HFF-Myc (cell line): ENCODE data around the gene VN1R5.
"Not testable (repeated sequence)": the region's sequence is repeated elsewhere in the genome, so short reads cannot be mapped to it uniquely, and the experiment has no call there.

ENCODE experiments used
- DNase-seq: peaks from one replicate; pipeline ENCODE4 v3.0.0-alpha.2; 2011; ENCODE audit warnings: low read depth; ENCODE audit errors: extremely low read depth
- H3K4me3 ChIP-seq: replicated peaks from 2 replicates; pipeline ENCODE4 v1.5.1; 2011; ENCODE audit warnings: low read depth, mild to moderate bottlenecking, control low read depth, low read length
- CTCF ChIP-seq: IDR thresholded peaks from 2 replicates; pipeline ENCODE4 v1.5.1; 2012; ENCODE audit warnings: mild to moderate bottlenecking, low read depth, low read length, control low read depth; ENCODE audit errors: missing control alignments

The VN1R5 gene

DNA sequence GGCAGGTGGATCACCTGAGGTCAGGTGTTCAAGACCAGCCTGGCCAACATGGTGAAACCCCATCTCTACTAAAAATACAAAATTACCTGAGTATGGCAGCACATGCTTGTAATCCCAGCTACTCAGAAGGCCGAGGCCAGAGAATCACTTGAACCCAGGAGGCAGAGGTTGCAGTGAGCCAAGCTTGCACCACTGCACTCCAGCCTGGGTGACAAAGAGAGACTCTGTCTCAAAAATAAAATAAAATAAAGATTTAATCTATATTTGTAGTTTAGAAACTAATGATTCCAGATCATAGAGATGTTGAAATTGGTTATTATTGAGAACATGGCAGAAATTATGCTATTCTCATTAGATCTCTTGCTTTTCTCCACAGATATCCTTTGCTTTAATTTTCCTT, at the start of gene VN1R5:
TSS of gene VN1R5 (plus strand) at position 301 of the 400 bp plus-strand sequence.
- not testable (repeated sequence) for H3K4me3 ChIP-seq, DNase-seq

- H3K4me3 ChIP-seq: peak overlapping the region; percentile 86
- TF ChIP-seq CTCF: no peak
- peak; percentile 3 for DNase-seq
Measured at GRCh38 chr1:247209396-247209795, 46.5 kb upstream of the VN1R5 start.

GRCh38 chr1:247210062-247210375, 45.9 kb upstream of the VN1R5 start:
- TF ChIP-seq CTCF: no peak
- no peak for DNase-seq
- H3K4me3 ChIP-seq: peak overlapping the region; percentile 86

DNA sequence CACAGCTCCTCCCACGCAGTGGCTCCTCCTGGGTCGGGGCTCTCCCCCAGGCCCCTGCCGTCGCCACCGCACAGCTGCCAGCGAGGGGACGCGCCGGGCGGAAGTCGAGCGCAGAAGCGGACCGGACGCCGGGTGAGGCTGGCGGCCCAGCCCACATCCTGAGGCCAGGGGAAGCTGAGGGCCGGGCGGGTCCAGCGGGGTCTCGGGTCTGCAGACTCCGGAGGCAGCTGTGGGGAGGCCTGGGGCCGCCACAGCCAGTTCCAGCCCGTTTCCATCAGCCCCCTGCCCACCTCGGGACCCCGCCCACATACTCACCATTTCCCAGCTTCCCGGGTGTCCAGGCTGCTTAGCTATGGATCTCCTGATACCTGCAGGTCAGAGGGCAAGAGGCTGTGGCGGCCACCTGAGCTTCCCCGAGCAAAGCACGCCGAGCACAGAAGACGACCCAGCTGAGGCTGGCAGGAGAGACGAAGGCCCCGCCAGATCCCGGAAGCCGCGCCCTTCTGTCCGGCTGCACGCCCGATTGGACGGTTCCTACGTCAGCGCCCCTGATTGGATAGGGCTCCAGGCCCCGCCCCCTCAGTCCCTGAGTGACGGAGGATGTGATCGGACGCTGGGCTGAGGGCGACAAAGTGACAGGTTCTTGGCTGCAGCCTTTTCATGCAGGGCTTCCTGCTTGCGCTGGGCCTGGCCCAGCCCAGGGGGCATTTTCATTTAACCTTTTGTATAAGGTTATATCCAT, 45.3 kb upstream of the VN1R5 start:
- no peak for TF ChIP-seq CTCF
- DNase-seq: peak; percentile 65
- H3K4me3 ChIP-seq: peak overlapping the region; percentile 86

GRCh38 chr1:247211339-247211738, 44.5 kb upstream of the VN1R5 start:
- no peak overlapping the region for H3K4me3 ChIP-seq
- DNase-seq: no peak
- TF ChIP-seq CTCF: no peak

DNA sequence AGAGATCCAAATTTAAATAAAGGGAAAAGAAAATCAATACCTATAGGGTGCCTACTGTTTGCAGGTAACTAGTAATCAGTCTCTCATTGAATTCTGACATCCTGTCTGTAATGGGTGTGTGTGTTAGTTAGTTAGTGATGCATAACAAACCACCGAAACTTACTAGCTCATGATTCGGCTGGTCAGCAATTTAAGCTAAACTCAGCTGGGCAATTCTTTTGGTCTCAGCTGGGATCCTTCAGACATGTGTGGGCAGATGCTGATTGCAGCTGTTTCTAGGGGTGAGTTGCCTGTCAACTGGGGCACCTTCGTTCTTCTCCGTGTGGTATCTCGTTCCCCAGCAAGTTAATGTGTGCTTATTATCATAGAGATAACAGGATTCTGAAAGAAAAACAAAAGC, 43.9 kb upstream of the VN1R5 start:
- DNase-seq: no peak
- TF ChIP-seq CTCF: no peak
- H3K4me3 ChIP-seq: no peak overlapping the region

DNA sequence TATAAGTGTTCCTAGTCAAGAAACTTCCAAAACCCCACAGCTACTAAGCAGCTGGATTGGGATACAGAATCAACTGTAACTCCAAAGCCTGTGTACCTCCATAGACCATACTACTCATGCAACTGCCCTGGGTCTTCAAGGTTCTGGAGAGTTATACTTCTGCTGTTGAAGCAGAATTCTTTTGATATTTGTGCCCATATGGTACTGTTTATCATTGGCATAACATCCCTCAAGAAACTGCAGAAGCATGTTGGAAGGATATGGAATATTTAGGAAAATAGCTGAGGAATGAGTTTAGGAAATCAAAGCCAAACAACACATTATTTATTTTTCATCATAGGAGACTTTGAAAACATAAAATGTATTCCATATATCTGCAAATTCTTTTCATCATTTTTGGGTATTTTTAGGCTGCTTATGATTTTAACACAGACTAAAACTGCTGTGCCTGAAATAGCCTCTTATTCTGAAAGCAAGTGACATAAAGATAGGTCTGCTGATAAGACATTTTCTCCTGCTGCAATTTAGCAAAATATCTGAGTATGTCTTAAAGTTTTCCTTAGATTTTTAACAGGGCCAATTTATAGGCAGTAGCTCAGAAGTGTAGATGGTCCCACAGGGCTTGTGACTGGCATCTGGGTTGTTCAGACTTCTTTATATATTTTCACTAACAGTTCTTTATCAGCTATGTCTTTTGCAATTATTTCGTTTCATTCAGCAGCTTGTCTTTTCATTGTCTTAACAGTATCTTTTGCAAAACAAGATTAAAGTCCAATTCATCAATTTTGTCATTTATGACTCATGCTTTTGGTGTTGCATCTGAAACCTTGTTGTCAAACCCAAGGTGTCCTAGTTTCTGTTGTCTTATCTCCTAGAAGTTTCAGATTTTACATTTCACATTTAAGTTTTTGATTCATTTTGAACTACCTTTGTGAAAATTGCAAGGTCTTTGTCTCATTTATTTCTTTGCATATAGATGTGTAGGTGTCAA, 43.0 kb upstream of the VN1R5 start:
- H3K4me3 ChIP-seq: no peak overlapping the region
- TF ChIP-seq CTCF: no peak
- no peak for DNase-seq
